Cardiac atrium fibroblast (primary cell): ENCODE data around the gene ITGAV. TPM values are rescaled to one million over a fixed set of nuclear protein-coding genes. Genes with fewer than 3 reads are reported as not detected.

Experiments used
- total RNA-seq: library from RNA; depleted of rRNA; stranded (reverse); fragments of >200 nt; gene quantifications from 2 replicates; pipeline ENCODE4 v1.2.3, GENCODE V29; 2015

Gene ITGAV
- total RNA-seq: 129 and 244 TPM in 2 replicates

GRCh38 chr2:186589612-186590349 is at the start of gene ITGAV:
Gene ITGAV (plus strand): TSS chr2:186590056. CDS start chr2:186590339, 283 bp downstream.

Other genes starting within 250 kb of the ITGAV start
- gene ZC3H15, start 103.8 kb upstream of the ITGAV start, total RNA-seq: 34.7 and 37.7 TPM in 2 replicates
- gene FAM171B, start 104.0 kb downstream of the ITGAV start, total RNA-seq: 6.0 and 6.6 TPM in 2 replicates